Sigmoid colon (tissue), 4 donors: Measurements from ENCODE around the gene FNDC5.

Source experiments
- CTCF ChIP-seq, 4 experiments: fragments of 450-650 bp in 3 of 4; fragments of 200-600 bp in 1 of 4; IDR thresholded peaks; one replicate each; pipeline ENCODE4 v1.5.1; 2016 to 2019; ENCODE audit warnings: antibody characterized with exemption in 4 of 4, mild to moderate bottlenecking in 3 of 4, moderate library complexity in 2 of 4
- EP300 ChIP-seq, 4 donors: sonication (generic); formaldehyde crosslinking; IDR thresholded peaks; one replicate each; pipeline ENCODE4 v1.6.1; 2017; ENCODE audit warnings: antibody characterized with exemption in 4 of 4
- POLR2A ChIP-seq, 2 donors: fragments of 450-650 bp; IDR thresholded peaks; one replicate each; pipeline ENCODE4 v1.6.1; 2016; ENCODE audit warnings: antibody characterized with exemption in 2 of 2, mild to moderate bottlenecking in 2 of 2, moderate library complexity in 2 of 2
- POLR2AphosphoS5 ChIP-seq, 4 donors: sonication (generic); formaldehyde crosslinking; IDR thresholded peaks; one replicate each; pipeline ENCODE4 v1.6.1; 2017; ENCODE audit warnings: antibody characterized with exemption in 4 of 4

GRCh38 chr1:32863881-32864245 is 6.8 kb downstream of the FNDC5 start:
- TF ChIP-seq CTCF (IDR thresholded peaks at IDR 0.05) (no peak), POLR2A (IDR thresholded peaks at IDR 0.05) (no peak), POLR2AphosphoS5 (IDR thresholded peaks at IDR 0.05) (no peak), EP300 (IDR thresholded peaks at IDR 0.05) (no peak)
